ENCODE measurements around the gene ADAMTS9.

ADAMTS9 gene

DNA sequence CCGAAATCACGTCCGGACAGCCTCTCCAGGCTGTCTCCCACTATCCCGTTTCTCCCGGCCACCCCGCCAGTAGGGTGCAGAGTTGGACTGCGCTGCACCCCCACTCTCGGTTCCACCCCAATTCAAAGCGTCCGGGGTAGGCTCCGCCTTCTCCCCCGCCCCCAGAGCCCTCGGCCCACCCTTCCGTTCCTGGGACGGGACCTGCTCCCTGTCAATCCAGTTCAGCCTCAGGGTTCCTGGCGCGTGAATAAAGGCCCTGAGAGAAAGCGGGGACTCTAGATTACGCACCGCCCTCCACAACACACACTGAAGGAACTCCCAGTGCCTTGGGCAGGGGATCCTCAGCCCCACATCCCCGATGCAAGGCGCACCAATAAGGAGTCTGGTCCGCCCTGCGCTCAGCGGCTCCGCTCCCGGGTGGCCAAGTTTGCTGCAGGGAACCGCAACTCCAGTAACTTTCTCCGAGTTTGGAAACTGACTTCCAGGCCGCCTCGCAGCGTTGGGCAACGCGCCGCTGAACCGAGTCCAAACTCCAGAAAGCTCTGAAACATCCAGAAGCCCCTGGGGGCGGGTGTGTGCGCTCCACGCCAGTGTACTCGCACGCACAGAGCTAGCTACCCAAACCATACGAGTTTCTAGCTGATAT lies 1.9 kb downstream of the ADAMTS9 start:
- in situ Hi-C loops (cut with MboI; ENCODE audit: low sequenced_read_pairs), result no loop called here

GRCh38 chr3:64685331-64685799 lies 2.4 kb downstream of the ADAMTS9 start:
- in situ Hi-C loops (cut with MboI; ENCODE audit: low sequenced_read_pairs), result no loop called here

- in situ Hi-C loops (cut with MboI; ENCODE audit: low sequenced_read_pairs), result no loop called here
Observed at GRCh38 chr3:64684715-64685261, 3.0 kb downstream of the ADAMTS9 start.

DNA sequence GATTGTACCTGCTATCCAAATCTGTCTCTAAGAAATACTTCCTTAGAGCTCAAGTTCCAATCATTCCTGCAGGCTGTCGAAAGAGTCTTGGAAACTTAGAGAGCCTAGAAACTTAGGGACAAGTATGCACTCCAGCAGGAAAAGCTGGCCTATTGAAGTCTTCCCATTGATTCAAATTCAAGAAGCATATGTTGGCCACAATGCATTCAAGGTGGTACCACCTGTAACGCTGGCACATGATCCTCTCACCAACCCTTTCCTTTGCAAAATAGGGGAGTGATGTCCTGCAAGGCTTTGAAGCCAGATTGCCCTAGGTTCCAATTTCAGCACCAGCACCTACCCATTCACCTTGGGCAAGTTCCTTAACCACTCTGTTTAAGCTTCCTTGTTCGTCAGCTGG lies 6.0 kb downstream of the ADAMTS9 start:
- in situ Hi-C loops (cut with MboI; ENCODE audit: low sequenced_read_pairs), result no loop called here

- in situ Hi-C loops (cut with MboI; ENCODE audit: low sequenced_read_pairs), result no loop called here
Observed at GRCh38 chr3:64681015-64681414, 6.8 kb downstream of the ADAMTS9 start.

DNA sequence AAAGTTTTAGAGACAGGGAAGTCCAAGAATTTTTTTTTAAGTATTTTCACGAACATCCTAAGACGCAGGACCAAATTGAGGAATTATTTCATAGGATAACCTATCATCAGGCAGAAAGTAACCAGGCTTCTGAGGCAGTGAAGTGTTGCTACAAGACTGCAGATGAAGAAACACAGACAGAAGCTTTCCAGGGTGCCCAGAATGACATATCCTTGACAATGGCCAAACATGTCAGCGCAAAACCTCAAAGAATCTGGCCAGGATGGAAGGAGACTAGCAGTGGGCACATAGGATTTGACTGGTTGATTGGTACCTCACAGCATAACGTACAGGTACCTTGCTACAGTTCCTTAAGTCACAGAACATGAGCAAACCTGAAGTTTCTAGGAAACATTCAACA lies 7.5 kb downstream of the ADAMTS9 start:
- in situ Hi-C loops (cut with MboI; ENCODE audit: low sequenced_read_pairs), result no loop called here

- in situ Hi-C loops (cut with MboI; ENCODE audit: low sequenced_read_pairs), result no loop called here
Observed at GRCh38 chr3:64677961-64678716, 9.7 kb downstream of the ADAMTS9 start.

DNA sequence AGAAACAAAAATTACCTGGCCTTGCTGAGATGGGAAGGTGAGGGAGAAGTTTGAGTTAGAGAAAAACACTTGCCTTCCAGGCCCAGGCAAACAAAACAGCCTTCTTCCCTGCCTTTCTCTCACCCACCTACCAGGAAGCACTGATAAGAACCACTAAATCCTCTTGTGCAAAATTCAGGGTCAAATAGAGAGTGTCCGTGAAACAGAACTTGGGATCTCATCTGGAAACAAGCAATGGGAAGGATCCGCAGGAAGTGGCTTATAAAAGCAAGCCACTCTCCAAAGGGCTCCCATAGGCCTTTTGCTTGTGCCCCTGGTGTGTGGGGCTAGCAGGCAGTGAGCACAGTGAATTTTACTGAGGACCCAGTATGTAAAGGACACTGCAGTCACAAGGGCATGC lies 11.0 kb downstream of the ADAMTS9 start:
- in situ Hi-C loops (cut with MboI; ENCODE audit: low sequenced_read_pairs), result no loop called here

DNA sequence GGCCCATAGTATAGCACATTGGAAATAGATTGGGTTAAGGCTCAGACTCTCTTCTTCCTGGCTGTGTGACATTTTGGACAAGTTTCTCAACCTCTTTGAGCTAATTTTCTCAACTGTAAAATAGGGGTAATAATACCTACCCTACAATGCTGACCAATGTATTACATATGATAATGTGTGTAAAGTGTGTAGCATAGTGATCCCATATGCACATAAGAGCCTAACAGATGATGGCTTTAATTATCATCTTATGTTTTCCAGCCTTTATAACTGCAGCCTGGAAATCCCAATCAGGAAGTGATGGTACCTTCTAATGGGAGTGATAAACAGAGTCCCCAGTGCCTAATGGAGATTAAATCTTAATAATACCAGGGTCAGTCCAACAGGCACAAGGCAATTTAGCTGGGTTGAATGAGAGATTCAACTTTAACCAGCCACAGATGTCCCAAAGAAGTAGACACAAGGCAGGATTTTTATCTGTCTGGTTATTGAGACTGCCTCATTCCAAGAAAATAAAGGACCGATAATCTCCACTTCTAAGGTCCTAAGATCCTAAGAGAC lies 12.0 kb downstream of the ADAMTS9 start:
- in situ Hi-C loops (cut with MboI; ENCODE audit: low sequenced_read_pairs), result no loop called here

DNA sequence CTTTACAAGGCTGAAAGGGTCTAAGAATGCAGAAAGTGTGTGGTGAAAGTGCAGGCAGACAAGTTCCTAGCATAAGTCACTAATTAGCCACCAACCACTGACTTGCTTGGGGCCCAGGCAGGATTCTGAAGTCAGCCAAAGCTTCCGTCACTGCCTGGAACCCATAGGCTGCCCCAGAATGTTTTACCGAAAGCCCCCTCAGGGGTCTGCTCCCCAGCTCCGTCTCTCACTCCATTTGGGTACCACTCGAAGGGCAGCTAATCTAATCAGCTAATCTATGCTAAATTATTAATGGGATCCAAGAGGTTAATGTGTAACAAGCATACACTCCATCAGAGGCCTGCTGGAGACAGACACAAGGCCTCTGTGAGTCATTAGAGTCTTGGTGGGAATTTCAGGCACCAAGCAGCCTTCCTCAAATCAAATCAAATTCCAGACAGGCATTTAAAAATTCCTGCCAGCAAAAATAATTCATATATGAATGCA lies 13.2 kb downstream of the ADAMTS9 start:
- in situ Hi-C loops (cut with MboI; ENCODE audit: low sequenced_read_pairs), result no loop called here

- in situ Hi-C loops (cut with MboI; ENCODE audit: low sequenced_read_pairs), result no loop called here
Observed at GRCh38 chr3:64673159-64673715, 14.6 kb downstream of the ADAMTS9 start.

- in situ Hi-C loops (cut with MboI; ENCODE audit: low sequenced_read_pairs), result no loop called here
Observed at GRCh38 chr3:64668582-64669510, 19.0 kb downstream of the ADAMTS9 start.

DNA sequence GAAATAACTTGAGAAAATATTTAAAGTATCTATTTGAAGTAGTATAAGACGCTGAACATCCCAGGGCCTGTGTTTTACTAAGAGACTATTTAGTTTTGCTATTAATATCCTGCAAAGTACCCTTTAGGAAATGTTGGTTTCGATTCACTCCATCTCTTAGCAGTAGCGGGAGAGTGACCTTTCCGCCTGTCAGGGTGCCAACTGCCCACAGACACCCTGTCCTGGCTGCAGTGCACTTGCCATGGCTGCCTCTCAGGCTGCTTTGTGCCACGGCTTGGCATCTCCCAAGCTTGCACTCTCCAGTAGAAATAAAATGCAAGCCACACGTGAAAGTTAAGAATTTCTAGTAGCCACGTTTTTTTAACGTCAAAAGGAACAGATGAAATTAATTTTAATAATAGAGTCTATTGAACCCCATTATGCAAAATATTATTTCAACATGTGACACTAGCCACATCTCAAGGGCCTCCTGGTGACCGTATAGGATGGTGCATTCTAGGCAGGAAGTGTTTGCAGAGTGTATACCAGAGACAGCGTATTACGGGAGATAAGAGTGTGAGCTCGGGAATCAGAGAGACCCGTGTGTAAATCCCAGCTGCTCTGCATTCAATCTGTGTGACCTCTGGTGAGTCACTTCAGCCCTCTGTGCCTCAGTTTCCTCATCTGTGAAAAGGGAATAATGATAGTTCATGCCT lies 19.8 kb downstream of the ADAMTS9 start:
- in situ Hi-C loops (cut with MboI; ENCODE audit: low sequenced_read_pairs), result no loop called here

DNA sequence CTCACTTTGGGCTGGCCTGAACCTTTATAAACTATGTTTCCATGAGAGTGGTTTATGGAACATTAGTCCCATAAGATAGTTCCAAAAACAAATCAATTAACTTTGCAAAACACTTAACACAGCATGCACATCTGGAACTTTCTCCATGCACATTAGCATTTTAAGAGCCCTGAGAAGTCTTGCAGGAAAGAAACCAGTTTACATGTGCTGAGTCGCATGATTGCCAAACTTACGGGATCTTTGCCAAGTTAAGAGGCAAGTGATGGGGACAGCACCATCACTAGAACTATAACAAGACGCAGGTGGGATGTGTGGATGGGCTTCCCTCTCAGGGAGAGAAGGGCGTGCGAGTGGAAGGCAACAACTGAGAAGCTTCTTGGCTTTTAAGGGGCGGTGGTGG lies 20.7 kb downstream of the ADAMTS9 start:
- in situ Hi-C loops (cut with MboI; ENCODE audit: low sequenced_read_pairs), result no loop called here

DNA sequence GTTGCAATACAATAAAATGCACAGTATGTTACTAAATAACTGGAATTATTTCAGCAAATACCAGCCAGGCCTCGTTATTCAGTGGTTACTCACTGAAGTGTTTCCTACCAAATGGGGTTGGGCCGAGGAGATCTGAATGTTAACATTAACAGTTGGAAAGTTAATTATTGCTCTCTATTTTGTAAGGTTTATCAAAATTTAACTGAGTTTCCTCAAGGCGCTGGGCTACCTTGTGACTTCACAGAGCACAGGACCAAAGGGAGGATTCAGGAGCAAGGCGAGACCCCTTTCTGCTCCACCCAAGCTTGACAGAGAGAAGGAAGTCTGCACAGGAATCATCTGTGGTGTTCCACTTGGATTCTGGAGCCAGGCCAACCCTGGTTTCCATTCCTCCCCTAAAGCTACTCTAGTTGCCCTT lies 21.6 kb downstream of the ADAMTS9 start:
- in situ Hi-C loops (cut with MboI; ENCODE audit: low sequenced_read_pairs), result no loop called here

GRCh38 chr3:64664397-64664796 lies 23.4 kb downstream of the ADAMTS9 start:
- in situ Hi-C loops (cut with MboI; ENCODE audit: low sequenced_read_pairs), result no loop called here

- in situ Hi-C loops (cut with MboI; ENCODE audit: low sequenced_read_pairs), result no loop called here
Observed at GRCh38 chr3:64659617-64659978, 28.2 kb downstream of the ADAMTS9 start.

GRCh38 chr3:64658001-64658400 lies 29.8 kb downstream of the ADAMTS9 start:
- in situ Hi-C loops (cut with MboI; ENCODE audit: low sequenced_read_pairs), result no loop called here

DNA sequence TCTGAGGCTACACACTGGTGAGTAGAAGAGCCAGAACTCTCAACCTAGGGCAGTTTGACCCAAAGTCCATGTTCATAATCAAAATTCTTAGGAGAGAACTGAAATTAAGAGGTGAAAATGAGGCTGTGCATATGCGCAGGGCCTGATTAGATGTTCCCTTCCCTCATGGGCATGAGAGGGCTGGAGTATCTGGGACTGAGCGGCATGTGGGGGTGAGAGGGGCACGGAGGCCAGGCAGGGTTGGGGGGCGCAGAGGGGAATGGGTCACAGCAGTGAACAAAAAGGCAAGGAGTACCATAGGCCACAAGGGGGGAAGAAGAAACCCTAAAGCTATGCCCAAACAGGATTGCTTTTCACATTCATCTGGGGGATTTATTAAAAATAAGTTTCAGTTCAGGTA lies 31.3 kb downstream of the ADAMTS9 start:
- in situ Hi-C loops (cut with MboI; ENCODE audit: low sequenced_read_pairs), result no loop called here

DNA sequence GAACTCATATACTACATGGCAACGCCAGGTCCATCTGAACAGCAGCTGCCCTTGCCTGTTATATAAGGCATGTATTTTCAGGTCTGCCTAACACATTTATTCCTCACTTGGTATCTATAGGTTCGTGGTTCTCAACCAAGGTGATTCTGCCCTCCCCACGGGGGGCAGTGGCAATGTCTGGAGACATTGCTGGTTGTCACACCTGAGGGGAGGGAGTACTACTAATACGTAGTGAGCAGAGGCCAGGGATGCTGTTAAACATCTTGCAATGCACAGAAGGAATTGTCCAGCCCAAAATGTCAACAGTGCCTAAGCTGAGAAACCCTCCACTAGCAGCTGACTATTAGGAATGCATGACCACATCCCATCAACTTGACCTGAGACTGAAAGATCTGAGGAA lies 32.6 kb downstream of the ADAMTS9 start:
- in situ Hi-C loops (cut with MboI; ENCODE audit: low sequenced_read_pairs), result no loop called here

Measured in HL-60/S4 (cell line).